NCI-H510A treated with DMSO at 0.1 percent for 48 hours (cell line): Measurements from ENCODE around the gene SLC23A1.
"Not testable (repeated sequence)": the region's sequence is repeated elsewhere in the genome, so short reads cannot be mapped to it uniquely, and the experiment has no call there.

Source experiments
- DNase-seq: peaks from one replicate; lab custom pipeline; 2025; lab: John Stamatoyannopoulos, UW

Gene SLC23A1

DNA sequence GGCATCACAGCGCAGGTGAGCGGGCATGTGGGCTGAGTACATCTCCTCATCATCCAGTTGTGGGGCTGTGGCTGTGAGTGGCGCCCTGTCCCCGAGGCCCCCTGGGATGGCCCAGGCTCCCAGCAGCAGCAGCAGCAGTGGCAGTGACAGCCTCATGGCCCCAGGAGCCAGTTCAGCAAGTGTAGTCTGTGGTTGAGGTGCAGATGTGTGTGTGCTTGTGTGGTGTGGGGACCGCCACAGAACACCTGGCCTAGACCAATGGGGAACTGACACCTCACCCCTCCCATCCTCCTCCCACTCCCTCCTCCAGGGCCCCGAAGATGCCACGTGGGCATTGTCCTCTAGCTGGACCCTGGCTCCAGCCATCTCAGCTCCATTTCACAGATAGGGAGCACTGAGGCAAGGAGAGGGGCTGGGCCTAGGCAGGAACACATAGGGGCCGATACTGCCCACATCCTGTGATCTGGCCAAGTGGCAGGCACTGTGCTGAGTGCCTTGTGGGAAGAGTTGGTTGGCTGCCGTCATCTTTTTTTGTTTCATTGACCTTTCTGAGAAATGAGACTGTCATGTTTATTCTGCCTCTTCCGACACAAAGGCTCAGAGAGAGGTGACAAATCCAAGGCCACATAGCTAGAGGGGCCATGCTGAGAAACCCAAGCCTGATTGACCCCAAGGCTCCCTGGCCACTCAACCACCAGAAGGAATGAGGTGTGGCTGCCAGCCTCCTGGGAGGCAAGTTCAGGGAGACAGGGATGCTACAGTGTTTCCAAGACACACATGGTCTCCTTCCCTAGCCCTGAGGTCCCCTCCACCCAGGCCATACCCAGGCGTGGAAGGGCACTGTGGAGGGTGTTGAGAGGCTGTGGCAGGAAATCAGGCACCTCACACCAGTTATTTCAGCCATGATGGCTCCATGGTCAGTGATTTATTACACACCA, 6.9 kb upstream of the SLC23A1 start, which contains the start of gene MZB1:
TSS of gene MZB1 (minus strand) at position 213 of the 938 bp plus-strand sequence. CDS start at position 156, 57 bp downstream.
- no peak for DNase-seq

DNA sequence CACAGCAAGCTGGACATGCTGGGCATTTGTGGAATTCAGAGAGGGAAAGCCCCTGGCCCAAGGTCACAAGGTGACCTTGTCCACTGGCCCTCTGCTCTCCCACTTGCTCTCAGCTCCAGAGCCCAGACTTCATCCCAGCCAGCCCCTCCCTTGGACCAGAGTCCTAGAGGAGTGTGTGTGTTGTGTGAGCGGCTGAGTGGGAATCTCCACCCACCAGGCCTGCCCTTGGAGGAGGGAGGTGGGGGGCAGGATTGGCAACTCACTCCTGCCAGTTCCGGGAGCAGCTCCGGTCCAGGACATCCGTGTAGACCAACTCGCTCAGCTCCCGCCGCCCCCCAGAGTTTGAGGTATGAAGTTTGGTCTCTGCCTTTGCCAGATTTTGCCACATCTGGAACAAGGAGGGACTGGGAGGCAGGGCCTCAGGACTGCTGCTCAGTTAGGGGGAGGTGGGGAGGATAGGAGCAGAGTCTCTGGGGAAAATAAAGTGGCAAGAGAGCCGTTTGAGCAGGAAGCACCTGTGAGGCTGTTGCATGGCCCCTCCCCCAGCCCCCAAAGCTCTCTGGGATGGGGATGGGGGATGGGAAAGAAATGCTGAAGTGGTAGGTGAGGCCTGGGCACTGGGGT, 5.2 kb upstream of the SLC23A1 start:
- peak; percentile 57 for DNase-seq

DNA sequence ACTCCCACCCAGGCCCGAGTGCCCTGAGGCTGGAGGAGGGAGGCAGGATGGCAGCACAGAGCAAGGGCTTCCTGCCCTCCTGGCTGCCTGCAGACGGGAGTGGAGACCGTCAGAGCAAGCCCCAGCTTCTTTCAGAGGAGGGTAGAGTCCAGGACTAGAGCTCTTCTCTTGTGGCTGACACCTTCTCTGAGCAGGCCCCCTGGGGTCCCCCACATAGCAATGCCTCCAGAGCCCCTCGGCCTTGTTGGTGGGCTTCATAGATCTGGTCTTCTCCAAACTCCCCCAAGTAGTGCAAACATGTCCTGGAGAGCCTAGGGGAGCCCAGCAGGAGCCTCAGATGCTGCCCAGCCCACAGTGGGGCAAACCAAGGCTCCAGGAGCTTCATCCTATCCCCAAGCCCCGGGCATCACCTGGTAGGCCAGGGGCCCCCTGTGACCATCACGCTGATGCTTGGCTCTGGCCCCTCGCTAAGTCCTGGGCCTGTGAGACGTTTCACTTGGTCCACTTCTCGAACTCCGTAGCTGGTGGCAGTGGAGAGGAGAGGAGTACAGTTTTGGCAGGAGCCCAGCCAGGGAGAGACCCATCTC, 4.6 kb upstream of the SLC23A1 start:
- no peak for DNase-seq

DNA sequence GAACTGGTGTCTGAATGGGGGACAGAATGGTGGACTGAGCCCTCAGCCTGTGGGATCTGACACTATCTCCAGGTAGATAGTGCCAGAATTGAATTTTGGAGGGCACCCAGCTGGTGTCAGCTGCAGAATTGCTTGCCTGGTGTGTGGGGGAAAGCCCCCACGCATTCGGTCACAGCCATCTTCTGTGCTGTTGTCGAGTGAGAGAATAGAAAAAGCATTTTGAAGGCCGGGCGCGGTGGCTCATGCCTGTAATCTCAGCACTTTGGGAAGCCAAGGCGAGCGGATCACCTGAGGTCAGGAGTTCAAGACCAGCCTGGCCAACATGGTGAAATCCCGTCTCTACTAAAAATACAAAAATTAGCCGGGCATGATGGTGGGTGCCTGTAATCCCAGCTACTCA, 3.9 kb upstream of the SLC23A1 start:
- not testable (repeated sequence) for DNase-seq

DNA sequence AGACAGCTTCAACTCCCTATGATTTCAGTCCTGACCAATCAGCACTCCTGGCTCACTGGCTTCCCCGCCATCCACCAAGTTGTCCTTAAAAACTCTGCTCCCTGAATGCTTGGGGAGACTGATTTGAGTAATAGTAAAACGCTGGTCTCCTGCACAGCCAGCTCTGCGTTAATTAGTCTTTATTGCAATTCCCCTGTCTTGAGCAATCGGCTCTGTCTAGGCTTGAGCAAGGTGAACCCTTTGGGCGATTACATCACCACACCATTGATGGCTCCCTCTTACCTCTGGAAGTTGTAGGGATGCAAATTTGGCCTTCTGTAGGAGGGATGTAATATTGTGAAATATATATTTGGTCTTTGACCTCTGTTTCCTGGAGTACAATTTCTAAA, 2.9 kb upstream of the SLC23A1 start:
- no peak for DNase-seq

DNA sequence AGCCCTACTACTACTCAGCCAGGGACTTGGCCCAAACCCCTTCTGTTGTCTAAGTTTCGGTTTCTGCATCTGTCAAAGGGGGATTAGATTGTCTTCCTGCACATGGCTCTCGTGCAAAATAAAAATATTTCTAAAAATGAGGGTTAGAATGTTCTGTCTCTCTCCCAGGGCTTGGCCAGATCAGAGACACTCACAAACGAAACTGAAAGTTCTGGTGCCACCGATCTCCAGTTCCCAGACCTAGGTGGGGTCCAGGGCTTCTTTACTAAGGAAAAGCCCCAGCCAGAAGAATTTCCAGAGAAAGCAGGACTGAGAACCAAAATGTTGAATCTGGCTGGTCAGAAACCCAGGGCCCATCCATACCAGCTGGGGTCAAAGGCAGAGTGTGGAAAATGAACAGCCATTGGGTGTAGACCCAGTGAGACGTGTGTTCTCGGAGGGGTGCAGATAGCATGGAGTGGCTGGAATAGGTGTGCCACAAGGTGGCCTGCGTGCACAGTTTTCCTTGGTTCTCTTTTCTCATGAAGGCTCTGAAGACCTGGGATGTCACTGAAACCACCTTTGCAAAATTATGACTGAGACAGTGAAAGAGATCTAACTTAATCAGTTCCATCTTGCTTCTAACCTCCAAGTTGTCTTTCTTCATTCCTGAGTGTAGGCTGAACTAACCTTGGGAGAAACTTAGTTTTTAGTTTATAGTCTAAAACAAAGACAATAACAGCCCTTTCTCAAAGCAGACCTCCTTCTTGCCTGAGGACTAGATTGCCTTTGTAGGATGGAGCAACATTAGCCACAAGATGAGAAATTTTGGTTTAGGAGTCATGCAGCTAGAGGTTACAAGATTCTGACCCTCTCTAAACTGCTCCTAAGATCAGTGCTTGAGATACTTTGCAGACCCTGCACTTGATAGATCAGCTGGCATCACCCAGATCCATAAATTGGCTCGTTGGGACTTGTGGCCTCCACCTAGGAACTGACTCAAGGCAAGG, 2.3 kb upstream of the SLC23A1 start:
- DNase-seq, result no peak

DNA sequence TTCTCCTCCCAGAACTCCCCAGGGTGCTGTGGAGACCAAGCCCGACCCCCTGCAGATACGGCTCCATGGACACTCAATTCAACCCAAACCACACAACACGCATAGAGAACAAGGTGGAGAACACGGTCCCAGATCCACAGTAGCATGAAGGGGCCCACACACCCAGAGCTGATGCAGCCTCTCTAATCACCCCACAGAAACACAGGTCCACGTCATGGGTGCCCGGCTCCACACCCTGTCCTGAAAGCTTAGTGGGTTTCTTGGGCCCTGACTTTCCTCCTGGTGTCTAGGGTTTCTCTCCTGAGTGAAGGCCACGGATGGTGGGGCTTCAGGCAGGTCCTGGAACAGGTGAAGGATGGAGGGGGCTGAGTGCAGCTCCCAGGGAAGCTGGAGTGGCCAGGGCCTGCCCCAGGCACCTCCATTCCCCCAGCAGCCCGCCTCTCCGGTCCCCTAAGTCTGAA, 1.5 kb upstream of the SLC23A1 start:
- no peak for DNase-seq

DNA sequence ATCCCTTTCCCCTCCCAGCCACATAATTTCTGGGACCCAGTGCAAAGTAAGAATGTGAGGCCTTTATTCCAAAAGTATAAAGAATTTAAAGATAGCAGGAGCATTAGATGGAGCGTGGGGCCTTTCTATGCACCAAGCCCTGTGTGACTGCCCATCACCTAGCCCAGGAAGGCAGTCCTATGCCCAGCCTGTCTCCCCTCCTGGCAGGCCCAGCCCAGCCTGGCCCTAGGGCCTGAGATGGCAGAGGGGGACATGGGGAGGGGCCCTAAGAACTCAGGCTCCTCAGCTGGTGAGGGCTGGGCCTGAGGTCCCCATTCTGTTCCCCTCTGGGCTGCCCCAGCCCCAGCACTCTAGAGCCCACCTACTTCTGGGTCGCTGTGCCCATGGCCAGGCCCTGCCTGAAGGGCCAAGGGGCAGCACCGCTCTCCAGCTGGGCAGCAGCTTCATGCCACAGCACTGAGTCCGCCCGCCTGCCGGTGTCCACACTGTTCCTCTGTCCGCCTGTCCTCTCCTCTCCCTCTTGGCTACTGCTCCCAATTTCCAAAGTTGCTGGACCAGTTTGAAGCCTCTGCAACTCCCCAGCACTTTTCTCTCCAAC, 995 bp upstream of the SLC23A1 start:
- DNase-seq, result no peak

DNA sequence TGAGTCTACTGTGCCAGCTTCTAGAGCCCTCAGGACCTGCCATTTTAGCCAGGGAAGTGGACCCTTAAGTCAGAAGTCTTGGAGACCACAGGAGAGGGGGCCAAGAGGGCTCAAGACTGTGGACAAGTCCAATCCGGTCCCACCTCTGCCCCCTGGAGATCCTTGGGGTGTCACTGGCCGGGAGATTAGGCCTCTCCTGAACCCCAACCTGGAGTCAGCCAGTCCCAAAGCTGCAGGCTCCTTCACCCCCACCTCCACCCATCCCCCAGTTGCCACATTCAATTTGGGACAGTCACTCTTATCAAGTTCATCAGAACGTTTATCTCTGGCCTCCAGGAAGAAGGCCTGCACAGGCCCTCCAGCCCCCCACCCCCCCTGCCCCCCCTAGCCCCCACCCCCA, 290 bp downstream of the SLC23A1 start:
- DNase-seq, result no peak

DNA sequence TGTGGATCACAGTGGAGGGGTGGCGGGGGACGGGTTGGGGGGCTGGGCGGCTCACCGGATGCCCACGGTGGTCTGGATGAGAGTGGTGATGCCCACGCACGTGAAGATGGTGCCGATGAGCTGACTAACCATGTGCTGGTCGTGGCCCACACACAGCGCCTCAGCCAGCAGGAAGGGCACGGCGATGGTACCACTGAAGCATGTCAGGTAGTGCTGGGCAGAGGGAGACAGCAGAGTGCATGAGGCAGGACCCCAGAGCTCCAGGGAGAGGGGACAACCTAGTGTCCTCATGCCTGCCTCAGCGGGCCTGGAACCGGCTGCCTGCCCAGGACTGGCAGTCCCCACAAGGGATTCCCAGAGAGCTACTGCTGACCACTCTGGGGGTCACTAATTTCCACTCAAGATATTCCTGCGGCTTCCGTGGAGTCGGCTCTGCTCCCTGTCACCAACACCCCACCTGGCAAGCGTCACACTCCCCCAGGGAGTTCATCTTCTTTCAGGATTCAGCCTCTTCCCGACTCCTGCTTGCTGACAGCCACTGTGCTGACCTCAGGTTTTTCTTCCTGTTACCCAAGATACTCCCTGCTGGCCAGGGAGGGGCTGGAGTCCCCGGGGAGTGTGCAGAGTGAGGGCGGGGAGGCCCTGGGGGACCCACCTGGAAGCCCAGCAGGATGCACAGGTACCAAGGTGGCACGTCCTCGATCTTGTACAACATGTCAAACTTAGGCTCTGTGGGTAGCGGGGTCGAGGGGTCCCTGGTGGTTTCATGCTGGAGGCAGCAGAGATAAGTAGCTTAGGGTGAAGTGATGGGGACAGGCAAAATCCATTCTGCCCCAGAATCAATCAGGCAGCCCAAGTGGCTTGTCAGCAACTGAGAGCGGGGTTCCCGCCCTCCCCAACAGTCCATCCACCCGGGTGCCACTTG, 998 bp downstream of the SLC23A1 start:
- DNase-seq, result no peak

DNA sequence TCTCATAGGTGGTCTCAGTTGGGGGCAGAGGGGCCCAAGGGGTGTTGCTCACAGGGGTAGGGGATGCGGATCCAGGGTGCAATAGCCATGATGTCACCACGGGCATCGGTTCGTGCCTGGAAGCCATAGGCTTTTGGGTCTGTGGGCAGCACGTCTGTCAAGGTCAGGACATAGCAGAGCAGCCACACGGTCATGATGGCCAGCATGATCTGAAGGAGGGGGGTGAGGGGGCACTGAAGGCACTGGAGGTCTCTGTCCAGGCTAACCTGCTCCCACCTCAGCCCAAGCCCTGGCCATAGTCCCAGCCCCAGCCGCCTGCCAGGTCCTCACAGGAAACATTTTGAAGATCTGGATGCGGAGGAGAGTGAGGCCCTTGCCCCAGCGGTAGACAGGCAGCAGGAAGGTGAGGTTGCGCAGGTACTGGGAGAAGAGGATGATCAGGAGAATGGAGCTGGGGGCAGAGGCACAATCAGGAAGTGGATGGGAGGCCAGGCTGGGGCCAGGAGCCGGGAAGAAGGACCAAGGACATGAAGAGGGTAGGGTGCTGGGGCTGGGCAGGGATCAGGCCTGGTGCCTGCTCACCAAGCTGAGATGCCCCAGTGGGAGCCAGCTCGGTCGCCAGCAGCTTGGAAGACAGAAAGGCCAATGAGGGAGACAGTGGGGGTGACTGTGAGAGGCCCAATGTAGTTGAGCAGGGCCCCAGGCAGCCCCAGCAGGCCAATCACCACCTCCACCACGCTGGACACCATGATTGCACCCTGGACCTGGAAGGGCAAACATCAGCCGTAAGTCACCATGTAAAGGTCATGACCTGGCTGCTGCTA, 3.3 kb downstream of the SLC23A1 start:
- no peak for DNase-seq

DNA sequence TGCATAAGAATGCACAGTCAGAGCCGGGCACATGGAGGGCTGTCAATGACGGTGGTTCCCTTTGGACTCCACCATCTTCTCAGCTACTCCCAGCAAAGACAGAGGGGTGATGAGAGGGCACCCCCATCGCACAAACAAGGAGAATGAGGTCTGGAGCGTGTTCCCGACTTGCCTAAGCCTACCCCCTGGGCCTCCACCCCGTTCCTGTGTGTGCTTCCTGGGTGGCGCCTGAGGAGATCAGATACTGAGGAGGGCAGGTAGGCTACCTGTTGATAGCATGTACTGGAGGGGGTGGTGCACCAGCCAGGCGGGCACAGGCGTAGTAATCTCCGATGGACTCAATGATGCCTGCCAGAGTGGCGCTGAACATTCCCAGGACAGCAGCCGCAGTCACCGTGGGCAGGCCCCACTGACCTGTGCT, 4.1 kb downstream of the SLC23A1 start:
- DNase-seq, result no peak

DNA sequence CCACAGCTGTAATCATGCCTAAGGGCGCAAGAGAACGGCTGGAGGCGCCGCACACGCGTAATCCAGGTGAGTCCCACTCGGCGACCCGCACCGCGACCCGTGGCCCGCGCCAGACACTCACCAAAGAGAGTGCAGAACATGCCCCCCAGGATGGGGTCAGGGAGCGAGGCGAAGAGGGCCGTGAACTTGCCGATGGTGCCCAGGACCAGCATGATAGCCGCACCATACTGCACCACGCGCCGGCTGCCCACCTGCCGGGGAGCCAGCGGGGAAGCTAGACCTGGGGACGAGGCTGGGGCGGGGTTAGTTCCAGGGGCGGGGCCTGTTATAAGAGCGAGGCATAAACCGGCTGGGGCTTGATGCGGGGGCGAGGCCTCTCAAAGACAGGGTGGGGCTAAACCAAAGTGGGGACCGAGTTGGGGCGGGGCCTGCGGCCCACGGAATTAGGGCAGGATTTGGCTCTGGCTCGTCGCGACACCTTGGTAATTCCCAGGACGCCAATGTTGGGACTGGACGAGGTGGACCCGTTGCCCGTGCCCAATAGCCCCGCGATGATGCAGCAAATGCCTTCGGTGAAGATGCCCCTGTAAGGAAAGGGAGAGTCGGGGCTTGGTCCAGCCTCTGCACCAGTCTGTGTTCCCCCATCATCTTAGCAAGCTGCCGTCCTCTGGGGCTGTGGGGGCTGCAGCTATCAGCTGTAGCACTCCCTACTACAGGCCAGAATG, 4.8 kb downstream of the SLC23A1 start:
- no peak for DNase-seq

DNA sequence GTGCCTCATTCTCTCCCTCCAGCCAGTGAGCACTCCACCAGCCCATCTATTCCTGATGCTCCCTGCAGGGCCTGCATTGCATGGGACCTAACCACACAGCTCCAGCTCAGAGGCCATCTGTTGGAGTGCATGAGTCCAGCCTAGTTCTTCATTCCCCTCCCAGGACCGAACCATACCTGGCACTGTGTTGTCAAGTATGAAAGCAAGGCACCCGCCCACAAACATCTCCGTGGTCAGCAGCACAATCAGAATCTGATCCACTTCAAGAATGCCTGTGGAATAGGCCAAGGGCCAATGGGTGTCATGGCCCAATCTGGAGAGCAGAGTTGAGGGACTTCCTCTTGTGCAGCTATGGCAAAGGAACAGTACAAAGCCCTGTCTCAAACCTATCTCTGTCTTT, 5.9 kb downstream of the SLC23A1 start:
- DNase-seq, result no peak

DNA sequence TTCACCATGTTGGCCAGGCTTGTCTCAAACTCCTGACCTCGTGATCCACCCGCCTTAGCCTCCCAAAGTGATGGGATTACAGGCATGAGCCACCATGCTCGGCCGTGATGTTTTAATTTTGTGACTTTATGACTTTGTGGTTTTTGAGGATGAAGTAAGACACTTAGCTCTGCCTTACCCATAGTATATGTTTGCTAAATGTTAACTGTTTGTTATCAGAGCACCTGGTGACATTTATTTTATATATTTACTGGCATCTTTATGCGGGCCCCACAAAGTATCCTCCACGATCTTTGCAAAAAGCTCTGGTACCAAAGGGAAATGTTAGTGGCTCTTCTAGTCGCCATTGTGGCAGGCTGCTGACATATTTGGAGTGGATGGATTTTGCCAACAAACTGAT, 6.7 kb downstream of the SLC23A1 start:
- DNase-seq, result no peak

DNA sequence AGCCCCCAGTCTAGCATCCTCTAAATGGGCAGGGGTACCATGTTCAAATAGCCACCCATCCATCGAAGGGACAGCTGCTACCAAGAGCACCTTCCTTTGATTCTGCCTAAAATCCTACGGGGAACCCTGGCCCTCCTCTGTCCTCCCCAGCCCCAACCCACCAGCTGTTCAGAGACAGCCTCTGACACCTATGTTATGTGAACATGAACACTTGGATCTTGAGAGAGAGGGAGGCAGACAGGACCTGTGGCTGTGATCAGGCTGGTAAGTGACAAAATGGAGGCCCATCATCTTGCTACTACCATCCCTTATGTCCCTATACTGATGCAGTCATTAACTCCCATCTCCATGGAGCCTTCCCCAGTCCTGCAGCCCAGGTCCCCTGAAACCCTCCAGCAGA, 8.2 kb downstream of the SLC23A1 start:
- DNase-seq, result no peak

DNA sequence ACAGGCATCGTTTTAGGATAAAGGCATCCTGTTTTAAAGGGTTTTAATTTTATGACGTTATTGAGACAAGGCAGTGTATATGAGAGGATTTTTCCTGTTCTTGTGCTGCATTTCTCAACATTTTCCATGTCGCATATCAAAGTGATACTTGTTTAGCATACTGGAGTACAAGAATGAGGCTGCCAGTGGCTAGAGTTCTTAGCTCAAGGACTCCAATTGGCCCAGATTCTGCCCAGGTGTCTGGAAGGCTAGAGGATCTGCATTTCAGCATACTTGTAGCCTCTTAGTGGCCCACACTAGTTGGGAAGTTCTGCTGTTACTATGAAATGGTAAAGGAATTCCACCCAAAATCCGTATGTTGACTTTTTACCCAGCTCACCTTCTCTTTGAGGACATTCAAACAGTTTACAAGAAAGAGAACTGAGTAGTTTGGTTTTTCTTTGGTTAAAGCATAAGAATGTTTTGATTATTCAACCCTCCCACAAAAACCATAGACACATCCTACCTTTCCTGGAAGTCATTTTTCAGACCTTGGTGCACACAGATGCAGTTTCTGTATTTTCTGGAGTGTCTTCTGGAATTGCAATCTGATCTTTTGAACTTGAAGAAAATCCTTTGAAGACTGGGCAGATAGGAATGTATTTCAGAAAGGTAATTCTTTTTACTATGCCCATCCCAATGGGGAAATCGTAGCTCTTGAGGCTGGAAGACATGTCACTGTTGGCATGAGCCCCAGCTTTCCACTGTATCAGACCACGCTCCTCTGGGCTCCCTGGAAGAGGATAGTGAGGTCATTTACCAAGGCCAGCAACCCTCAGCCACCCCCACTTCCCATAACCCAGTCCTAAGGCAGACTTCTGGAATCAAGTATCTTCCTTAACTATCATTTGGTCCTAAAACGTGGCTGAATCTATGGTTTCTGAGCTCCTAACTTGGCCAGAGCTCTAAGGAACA, 11.3 kb downstream of the SLC23A1 start:
- no peak for DNase-seq
